Activated B cell treated with CpG ODN at 0.5 μM for 24 hours (primary cell): ENCODE measurements around the gene UBIAD1. TPM values are rescaled to one million over a fixed set of nuclear protein-coding genes. Genes with fewer than 3 reads are reported as not detected.

ENCODE experiments used
- ATAC-seq: fragments of 200-7000 bp; cut with Tn5 transposase; one replicate; pipeline ENCODE4 v1.10.0; 2021; ENCODE audit warnings: low read depth, mild to moderate bottlenecking, moderate library complexity
- CTCF ChIA-PET: fragments of 350-600 bp; sonication (Branson Sonifier 250); formaldehyde crosslinking; loops from one replicate; lab custom pipeline; 2021; ENCODE audit warnings: antibody characterized with exemption; lab: Charles Lee
- POLR2A ChIA-PET: fragments of 350-600 bp; sonication (Branson Sonifier 250); formaldehyde crosslinking; loops from one replicate; lab custom pipeline; 2021; ENCODE audit warnings: antibody characterized with exemption; lab: Charles Lee
- DNase-seq: peaks from one replicate; pipeline ENCODE4 v3.0.0; 2022
- H3K27ac Mint-ChIP-seq: one replicate; pipeline ENCODE4 v1.8.0; 2020; ENCODE audit warnings: mixed read lengths
- H3K27me3 Mint-ChIP-seq: one replicate; pipeline ENCODE4 v1.8.0; 2021; ENCODE audit warnings: mixed read lengths
- H3K36me3 Mint-ChIP-seq: one replicate; pipeline ENCODE4 v1.8.0; 2021; ENCODE audit warnings: low read depth, mixed read lengths
- H3K4me1 Mint-ChIP-seq: one replicate; pipeline ENCODE4 v1.8.0; 2021; ENCODE audit warnings: mixed read lengths
- H3K4me3 Mint-ChIP-seq: one replicate; pipeline ENCODE4 v1.8.0; 2020; ENCODE audit warnings: mild to moderate bottlenecking, mixed read lengths
- H3K9me3 Mint-ChIP-seq: one replicate; pipeline ENCODE4 v1.8.0; 2020; ENCODE audit warnings: mixed read lengths
- intact Hi-C: fragments of 100-400 bp; cut with micrococcal nuclease; formaldehyde crosslinking; loops from one replicate; pipeline ENCODE4 v1.15.1; 2024
- total RNA-seq: library from RNA; stranded (reverse); gene quantifications from 2 replicates; pipeline ENCODE4 v1.2.3, GENCODE V29; 2022
- TF ChIP-seq, protein P1 (sequence below): fragments of 200-600 bp; IDR thresholded peaks from one replicate; pipeline ENCODE4 v1.8.0; 2022; ENCODE audit warnings: antibody characterized with exemption, mild to moderate bottlenecking

Gene UBIAD1
- total RNA-seq, 1 donor from 2014 or later: 27.8 TPM

DNA sequence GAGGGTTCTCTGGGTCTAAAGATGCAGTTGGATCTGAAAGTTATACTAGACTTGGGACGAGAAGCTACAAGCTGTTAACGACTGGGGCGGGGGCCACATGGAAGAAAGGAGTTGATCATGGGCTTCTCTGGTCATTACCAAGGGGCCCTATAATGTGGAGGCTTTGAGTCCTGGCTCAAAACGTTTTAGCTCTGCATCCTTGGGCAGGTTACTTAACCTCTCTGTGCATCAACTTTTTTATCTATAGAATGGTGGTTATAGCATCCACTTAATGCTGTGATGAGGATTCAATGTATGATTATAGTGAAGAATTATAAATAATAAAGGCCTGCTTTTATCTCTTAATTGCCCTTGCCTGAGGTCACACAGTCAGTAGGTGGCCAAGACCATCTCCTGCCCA, 53.1 kb downstream of the UBIAD1 start:
- DNase-seq (no peak), ATAC-seq (no peak)
- intact Hi-C loops: no loop called here
- Mint-ChIP-seq H3K27ac (no peak overlapping the region), H3K4me3 (no peak overlapping the region), H3K9me3 (no peaks in the 10 kb centered on the region), H3K27me3 (peaks cover 11% of the 10 kb centered on the region), H3K36me3 (no peaks in the 10 kb centered on the region), H3K4me1 (no peaks in the 10 kb centered on the region)
- CTCF ChIA-PET: no interaction called here
- POLR2A ChIA-PET: interaction anchor here (0.6 kb wide), 1 partner anchor 1272 kb away, joined by 3 read pairs; no protein-coding TSS in a partner anchor
- TF ChIP-seq, protein P1, sequence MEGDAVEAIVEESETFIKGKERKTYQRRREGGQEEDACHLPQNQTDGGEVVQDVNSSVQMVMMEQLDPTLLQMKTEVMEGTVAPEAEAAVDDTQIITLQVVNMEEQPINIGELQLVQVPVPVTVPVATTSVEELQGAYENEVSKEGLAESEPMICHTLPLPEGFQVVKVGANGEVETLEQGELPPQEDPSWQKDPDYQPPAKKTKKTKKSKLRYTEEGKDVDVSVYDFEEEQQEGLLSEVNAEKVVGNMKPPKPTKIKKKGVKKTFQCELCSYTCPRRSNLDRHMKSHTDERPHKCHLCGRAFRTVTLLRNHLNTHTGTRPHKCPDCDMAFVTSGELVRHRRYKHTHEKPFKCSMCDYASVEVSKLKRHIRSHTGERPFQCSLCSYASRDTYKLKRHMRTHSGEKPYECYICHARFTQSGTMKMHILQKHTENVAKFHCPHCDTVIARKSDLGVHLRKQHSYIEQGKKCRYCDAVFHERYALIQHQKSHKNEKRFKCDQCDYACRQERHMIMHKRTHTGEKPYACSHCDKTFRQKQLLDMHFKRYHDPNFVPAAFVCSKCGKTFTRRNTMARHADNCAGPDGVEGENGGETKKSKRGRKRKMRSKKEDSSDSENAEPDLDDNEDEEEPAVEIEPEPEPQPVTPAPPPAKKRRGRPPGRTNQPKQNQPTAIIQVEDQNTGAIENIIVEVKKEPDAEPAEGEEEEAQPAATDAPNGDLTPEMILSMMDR: no peak

DNA sequence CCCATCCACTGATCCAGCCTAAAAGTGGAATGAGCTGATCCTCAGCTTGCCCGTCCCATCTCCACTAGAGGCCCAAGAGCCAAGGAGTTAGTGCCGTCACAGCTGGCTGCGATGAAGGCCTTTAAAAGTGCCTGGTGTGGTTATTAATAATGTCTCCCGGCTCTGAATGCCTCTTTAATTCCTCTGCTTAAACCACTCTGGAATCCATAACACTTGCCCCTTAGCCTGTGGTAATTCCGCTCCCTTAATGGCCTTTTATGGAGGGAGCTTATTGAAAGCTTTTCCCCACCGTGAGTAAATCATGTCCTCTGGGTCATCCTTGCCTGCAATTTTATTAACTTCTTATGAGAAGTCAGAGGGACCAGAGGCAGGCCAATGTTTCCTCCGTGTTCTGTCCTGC, 55.4 kb downstream of the UBIAD1 start:
- ChIA-PET POLR2A (no interaction called here), CTCF (no interaction called here)
- ATAC-seq (no peak), DNase-seq (no peak)
- Mint-ChIP-seq H3K36me3 (no peaks in the 10 kb centered on the region), H3K4me3 (no peak overlapping the region), H3K4me1 (no peaks in the 10 kb centered on the region), H3K27ac (no peak overlapping the region), H3K27me3 (peaks cover 13% of the 10 kb centered on the region), H3K9me3 (no peaks in the 10 kb centered on the region)
- intact Hi-C loops: no loop called here
- TF ChIP-seq, protein P1: no peak

DNA sequence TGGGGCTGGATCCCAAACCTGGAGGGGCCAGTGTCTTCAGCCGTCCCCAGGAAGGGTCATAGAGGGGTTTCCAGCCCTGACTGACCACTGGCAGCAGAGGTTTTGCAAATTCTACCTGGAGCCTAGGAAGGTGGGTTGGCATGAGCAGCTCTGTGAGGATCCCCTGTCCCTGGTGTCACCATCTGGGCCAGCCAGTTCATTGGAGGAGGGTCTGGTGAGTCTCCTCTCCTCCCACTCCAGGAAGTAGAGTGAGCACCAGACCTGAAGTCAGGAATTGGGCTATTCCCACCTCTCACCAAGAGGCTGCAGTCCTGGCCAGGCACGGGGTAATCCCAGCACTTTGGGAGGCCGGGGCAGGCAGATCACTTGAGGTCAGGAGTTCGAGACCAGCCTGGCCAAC, 57.4 kb downstream of the UBIAD1 start:
- DNase-seq (no peak), ATAC-seq (no peak)
- intact Hi-C loops: no loop called here
- ChIA-PET POLR2A (no interaction called here), CTCF (no interaction called here)
- no peak overlapping the region for H3K27ac Mint-ChIP-seq
- no peak overlapping the region for H3K4me3 Mint-ChIP-seq
- H3K4me1 Mint-ChIP-seq: peaks cover 9% of the 10 kb centered on the region
- no peaks in the 10 kb centered on the region for H3K36me3 Mint-ChIP-seq
- no peaks in the 10 kb centered on the region for H3K9me3 Mint-ChIP-seq
- TF ChIP-seq, protein P1: no peak
- H3K27me3 Mint-ChIP-seq: peaks cover 13% of the 10 kb centered on the region

DNA sequence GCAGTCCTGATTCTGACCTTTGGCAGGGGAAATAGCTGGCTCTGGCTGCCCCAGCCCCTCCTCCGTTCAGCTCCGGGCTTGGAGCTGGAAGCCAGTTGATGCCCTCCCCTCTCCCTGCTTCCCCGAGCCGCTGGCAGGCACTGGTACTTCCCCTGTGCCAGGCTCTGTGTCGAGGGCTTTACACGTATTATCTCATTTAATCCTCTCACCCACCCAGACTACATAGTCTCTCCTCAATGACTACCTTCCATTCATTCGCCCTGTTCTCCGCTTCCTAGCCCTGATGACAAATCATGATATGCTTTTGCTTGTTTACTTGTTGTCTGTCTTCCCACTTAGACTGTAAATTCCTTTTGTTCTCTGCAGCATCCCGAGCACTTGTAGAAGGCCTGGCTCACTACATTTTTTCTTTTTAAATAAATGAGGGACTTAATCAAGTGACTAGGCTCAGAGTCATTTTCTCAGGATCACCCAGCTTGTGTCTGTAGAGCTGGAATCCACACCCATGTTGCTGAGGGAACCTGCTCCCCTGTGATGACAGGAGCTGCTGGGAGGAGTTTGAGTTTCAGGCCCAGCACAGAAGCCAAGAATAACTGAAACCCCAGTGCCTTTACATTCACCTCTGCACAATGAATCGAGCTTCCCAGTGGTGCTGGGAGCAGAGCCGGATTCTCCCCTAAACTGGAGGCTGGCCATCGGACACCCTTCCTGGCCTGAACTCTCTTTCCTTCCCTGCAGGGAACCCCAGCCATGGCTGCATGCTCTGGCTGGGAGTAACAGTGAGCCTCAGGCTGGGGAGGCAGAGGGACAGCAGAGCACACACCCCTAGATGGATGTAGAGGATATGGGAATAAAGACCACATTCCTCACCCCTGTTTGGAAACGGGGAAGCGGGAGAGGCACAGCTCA, 58.3 kb downstream of the UBIAD1 start:
- no peak for DNase-seq
- peaks cover 16% of the 10 kb centered on the region for H3K4me1 Mint-ChIP-seq
- ChIA-PET CTCF (interaction anchor here (1.5 kb wide), 1 partner anchor 313 kb away, joined by 5 read pairs; no protein-coding TSS in a partner anchor), POLR2A (no interaction called here)
- peaks cover 13% of the 10 kb centered on the region for H3K27me3 Mint-ChIP-seq
- ATAC-seq: no peak
- no peaks in the 10 kb centered on the region for H3K36me3 Mint-ChIP-seq
- H3K9me3 Mint-ChIP-seq: no peaks in the 10 kb centered on the region
- TF ChIP-seq, protein P1: no peak
- H3K4me3 Mint-ChIP-seq: no peak overlapping the region
- intact Hi-C loops: no loop called here
- H3K27ac Mint-ChIP-seq: no peak overlapping the region

DNA sequence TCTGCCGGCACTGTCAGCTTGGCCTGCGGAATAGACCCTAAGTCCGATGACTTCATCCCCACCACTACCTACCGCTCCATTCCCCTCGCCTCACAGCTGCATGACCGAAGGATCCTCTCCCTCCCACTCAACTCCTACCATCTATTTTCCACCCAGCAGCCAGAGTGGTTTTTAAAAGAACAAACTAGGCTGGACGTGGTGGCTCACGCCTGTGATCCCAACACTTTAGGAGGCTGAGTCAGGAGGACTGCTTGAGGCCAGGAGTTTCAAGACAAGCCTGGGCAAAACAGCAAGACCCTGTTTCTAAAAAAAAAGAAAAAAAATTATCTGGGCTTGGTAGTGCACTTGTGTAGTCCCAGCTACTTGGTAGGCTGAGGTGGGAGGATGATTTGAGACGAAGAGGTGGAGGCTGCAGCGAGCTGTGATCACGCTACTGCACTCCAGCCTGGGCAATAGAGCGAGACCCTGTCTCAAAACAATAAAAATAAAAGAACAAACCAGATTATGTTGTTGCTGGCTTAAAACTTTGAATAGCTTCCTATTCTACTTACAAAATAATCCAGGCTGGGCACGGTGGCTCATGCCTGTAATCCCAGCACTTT, 59.0 kb downstream of the UBIAD1 start:
- CTCF ChIA-PET: interaction anchor here (1.2 to 1.5 kb wide), 2 partner anchors 310 to 312 kb away, joined by 3 to 5 read pairs; no protein-coding TSS in a partner anchor
- no peaks in the 10 kb centered on the region for H3K9me3 Mint-ChIP-seq
- POLR2A ChIA-PET: no interaction called here
- no peak overlapping the region for H3K4me3 Mint-ChIP-seq
- DNase-seq: no peak
- H3K36me3 Mint-ChIP-seq: no peaks in the 10 kb centered on the region
- H3K4me1 Mint-ChIP-seq: peaks cover 16% of the 10 kb centered on the region
- no peak overlapping the region for H3K27ac Mint-ChIP-seq
- intact Hi-C loops: no loop called here
- peaks cover 13% of the 10 kb centered on the region for H3K27me3 Mint-ChIP-seq
- TF ChIP-seq, protein P1: no peak
- no peak for ATAC-seq
